HG02840 (cell line): ENCODE data around the gene STEAP1B.
"Not testable (repeated sequence)": the region's sequence is repeated elsewhere in the genome, so short reads cannot be mapped to it uniquely, and the experiment has no call there.

ENCODE experiments used
- ATAC-seq: cut with Tn5 transposase; IDR thresholded peaks from one replicate; pipeline ENCODE4 v1.9.1; 2021; ENCODE audit warnings: mild to moderate bottlenecking, moderate library complexity, moderate number of reproducible peaks; ENCODE audit not compliant: unreplicated experiment, low FRiP score

The STEAP1B gene

DNA sequence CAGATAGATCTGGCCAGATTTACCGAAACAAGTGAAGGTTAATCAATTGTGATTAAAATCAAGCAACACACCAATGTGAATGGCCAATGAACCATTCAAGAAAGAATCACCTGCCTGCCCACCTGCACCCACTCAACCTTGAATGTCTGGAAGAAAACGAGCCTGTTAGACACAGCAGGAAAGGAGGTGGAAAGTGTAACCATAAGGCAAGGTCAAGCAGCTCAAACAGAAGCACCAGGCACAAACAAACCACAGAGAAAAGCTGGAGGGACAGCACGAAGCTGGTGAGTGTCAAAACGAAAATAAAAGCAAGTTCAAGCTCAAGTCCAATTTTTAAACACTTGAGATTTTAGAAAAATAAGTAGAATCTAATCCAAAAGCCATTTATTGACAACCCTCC, 64.9 kb downstream of the STEAP1B start:
- peak; percentile 70 for ATAC-seq

DNA sequence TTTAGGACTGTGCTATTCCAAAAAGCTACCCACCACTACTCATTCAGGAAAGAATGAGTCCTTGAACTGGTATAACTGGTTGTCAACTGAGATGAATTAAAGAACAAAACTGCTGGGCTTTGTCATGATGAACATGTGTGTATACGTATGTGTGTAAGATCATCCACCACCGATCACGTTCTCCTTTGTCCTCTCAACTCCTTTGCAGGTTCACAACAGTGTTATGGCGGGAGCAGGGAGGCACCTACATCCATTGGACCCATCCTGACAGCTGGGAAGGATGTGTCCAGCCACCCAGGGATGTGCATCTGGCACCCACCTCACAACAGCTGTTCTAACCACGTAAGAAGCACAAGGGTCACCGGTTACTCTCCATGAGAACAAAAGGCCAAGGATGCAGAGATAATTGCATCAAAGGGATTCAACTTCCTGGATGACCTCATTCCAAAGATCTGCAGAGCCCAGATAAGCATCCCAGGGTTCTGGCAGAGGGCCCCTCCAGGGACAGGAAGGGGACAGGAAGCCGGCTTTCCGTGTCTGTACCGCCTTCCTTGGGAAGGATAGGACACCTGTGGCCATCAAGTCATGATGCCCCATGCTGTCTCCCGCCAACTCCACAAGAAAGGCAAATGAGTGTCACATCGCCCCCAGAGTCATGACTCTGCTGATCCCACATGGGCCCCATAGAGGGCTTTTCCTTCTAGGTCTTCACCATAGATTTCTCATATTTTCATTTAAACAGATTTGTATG, 66.1 kb downstream of the STEAP1B start:
- ATAC-seq = no peak

DNA sequence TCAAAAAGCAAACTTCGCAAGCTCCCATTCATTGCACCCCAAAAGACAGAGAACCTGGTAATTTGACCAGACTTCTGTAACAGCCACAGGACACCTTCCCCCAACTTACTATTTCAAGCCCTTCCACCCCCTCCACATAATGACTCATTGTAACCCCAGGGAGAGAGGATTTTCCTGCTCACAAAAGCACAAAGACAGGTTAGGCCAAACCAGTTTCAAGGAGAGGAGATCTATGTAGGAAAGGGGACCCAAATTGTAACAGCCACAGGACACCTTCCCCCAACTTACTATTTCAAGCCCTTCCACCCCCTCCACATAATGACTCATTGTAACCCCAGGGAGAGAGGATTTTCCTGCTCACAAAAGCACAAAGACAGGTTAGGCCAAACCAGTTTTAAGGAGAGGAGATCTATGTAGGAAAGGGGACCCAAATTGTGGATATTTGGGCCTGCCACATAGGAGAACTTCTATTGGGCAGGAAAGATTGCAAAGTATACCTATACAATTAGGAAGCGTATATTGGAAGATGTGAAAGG, 66.8 kb downstream of the STEAP1B start:
- not testable (repeated sequence) for ATAC-seq

DNA sequence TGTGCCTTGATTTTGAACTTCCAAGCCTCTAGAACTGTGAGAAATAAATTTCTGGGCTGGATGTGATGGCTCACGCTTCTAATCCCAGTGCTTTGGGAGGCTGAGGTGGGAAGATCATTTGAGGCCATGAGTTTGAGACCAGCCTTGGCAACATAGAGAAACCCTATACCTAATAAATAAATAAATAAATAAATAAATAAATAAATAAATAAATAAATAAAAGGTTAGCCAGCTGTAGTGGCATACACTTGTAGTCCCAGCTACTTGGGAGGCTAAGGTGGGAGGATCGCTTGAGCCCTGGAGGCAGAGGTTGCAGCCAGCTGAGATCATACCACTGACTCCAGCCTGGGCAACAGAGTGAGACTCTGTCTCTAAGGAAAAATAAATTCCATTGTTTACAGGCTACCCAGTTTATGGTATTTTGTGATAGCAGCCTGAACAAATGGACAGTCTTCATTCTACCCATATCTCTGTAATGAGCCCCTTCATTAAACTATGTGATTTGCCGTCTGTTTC, 67.7 kb downstream of the STEAP1B start:
- ATAC-seq = no peak

DNA sequence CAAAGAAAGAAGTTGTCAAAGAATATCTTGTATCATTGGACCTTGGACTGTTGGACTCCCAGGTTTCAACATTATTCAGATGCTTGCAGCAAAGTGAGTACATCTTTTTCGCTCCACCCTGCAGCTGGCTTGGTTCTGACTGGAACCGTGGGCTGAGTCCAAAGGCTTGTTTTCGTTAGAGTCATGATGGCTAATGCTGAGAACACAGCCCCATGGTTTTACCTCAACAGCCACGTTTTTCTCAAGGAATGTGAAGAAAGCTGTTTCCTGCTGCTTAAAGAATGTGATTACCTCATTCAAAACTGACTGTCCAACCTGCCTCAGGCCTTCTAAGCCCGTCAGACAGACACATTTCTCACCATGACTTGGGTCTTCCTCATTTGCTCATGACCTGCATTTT, 69.5 kb downstream of the STEAP1B start:
- no peak for ATAC-seq

DNA sequence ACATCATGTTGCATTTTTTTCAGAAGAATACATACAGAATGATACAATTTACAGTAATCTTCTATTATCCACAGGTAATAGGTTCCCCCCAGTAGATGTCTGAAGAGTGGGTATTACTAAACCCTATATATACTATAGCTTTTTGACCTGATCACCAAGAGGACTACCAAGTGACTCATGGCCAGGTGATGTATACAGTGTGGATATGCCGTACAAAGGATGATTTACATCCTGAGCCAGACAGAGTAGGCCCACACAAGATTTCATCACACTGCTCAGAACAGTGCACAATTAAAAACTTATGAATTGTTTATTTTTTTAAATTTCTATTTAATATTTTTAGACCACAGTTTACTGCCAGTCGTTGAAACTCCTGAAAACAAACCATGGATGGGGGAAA, 70.6 kb downstream of the STEAP1B start:
- ATAC-seq = no peak

DNA sequence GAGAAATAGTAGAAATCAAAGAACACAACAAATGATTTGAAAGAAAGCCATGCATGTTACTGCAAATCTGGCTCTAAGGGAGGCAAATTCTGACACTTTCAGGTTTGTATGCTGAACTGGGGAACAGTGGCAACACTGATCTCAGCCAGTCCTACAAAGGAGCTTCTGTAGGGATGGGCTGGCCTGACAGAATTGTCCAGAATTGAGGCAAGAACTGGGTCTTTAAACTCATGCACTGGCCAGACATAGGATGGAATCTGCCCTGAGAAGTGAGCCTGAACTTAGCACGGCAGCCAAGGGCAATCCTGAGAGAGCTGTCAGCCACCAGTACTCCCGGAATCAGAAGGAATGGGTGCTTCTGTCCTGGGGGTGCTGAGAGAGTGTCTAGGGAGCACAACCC, 72.1 kb downstream of the STEAP1B start:
- no peak for ATAC-seq

DNA sequence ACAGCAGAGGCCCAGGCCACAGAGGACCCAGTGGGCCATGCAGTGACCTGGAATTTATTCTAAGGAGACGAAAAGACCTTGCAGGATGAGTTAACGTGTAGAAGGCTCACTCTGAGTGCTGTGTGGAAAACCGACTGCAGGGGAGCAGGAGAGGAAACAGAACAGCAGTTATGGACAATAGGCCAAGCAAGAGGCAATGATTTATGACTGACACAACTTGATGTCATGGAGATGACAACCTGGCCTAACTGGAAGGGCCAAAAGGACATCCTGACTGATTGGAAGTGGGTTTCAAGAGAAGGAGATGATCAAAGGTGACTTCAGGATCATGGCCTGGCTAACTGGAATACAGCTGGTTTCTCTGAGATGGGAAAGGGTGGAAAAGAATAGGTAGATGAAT, 72.9 kb downstream of the STEAP1B start:
- no peak for ATAC-seq

DNA sequence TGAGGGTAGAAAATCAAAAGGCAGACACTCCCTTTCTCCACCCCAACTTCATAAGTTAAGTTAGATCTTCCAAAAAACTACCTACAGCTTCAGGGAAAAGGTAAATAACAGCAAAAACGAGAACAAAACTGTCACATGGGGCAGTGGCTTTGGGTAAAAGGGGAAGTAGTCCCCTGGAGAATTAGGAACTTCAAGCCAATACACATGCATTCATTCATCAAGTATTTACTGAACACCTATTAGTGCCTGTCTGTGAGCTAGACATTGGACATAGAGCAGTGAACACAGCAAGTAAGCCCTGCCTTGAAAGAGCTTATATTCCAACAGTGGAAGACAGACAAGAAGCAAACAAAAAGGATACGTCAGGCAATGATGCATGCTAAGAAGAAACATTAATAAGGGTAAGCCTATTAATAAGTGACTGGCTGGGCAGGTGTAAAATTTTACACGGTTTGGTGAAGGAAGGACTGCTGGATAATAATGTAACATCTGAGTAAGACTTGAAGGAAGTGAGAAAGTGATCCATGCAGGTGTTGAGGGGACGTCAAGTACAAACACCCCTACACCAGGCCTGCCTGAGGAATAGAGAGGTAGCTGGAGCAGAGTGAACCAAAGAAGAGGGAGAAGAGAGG, 73.4 kb downstream of the STEAP1B start:
- ATAC-seq = no peak

DNA sequence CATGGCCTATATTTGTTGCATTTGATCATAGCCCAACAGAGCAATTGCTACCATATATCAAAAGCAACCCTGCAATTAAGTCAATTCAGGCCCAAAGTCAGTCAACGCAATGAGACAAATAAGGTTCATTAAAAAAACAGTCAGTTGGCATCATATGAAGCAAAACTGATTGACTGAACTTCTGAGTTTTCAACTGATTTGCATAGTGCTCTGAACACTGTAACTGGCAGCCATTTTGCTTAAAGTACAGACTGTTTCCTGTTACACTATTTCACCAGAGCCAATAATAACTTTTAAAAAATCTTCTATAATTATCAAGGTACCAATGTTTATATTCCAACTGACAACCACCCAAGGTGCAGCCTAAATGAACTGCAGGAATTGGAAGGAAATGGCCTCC, 74.6 kb downstream of the STEAP1B start:
- ATAC-seq = no peak

DNA sequence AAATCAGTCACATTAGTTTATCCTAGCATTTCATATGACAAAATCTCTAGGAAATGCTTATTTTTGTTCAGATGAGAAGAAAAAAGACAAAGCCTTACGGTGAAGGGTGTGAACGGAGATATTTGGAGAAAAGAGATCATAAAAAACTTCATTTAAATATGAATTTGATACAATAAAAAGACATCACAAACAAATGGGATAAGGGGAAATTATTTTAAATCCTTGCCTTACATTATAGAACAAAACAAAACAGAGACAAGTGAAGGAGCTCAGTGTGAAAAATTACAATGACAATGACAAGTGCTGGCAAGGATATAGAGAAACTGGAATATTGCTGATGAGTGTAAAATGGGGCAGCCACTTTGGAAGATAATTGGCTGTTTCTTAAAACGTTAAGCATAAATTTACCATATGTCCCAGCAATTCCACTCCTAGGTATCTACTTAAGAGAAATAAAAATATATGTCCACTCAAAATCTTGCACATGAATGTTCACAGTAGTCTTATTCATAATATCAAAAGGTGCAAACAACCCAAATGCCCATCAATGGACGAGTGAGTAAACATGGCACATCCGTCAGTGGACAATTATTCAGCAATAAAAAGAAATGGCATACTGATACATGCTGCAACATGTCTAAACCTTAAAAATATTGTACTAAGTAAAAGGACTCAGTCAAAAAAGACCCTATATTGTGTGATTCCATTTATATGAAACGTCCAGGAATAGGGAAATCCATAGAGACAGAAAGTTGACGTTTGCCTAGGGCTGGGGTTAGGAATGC, 77.0 kb downstream of the STEAP1B start:
- no peak for ATAC-seq

DNA sequence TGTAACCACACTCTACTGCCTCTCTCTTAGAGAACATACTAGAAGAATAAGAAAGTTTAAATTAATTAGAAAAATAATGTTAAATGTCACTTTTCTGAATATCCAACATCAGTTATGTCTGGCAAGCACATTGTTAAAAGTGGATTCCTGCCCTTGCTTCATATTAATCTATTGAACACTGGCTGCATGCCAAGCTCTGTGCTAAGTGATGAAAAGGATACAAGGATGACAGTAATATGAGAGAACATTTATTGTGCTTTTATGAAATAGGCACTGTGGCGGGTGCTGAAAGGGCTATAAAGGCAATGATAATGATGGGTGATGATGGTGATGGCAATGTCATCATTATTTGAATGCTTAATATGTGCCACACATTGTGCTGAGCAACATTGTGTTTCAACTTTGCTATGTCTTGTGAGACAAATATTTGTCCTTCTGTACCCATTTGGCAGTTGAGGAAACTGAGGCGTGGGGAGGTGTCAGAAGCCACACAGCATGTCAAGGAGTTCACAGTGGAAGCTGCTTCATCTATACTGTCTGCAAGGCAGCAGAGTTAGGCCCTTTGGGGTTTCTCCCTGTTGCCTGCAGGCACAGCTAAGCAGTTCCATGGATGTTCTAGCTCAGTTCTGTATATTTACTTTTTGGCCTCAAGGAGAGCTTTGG, 78.9 kb downstream of the STEAP1B start:
- ATAC-seq = no peak

DNA sequence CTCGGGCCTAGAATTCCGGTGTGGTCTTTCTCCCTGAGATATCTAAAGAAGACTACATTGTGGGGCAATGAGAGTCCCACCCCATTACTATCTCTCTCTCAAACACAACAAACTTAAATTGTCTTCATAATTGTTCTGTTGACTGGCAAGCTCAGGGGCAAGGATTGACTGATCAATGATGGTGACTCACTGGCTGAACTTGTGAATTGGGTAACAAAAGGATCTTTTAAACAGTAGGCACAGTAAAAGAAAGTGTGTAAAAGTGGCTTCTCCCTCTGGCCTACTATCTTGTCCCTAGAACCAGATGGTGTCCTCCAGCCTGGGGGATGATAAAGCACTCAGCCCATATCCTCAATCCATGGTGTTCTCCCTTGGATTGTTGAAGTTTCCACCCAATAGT, 80.0 kb downstream of the STEAP1B start:
- ATAC-seq = no peak

DNA sequence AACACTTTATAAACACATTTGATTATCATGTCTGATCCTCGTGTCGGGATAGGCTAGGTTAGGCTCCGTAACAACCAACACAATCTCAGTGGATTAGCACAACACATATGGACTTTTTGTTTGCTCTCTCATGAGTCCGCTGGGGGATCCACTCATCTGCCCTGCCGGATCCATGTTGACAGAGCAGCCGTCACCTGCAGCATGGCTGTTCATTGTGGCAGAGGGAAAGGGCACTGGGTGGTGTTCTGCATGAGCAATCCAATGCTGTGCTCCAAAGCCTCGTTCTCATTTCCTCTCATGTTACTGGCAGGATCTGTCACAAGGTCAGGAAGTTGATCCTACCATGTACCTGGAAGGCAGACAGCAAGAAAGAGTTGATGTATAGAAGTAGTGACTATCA, 80.5 kb downstream of the STEAP1B start:
- ATAC-seq = no peak

DNA sequence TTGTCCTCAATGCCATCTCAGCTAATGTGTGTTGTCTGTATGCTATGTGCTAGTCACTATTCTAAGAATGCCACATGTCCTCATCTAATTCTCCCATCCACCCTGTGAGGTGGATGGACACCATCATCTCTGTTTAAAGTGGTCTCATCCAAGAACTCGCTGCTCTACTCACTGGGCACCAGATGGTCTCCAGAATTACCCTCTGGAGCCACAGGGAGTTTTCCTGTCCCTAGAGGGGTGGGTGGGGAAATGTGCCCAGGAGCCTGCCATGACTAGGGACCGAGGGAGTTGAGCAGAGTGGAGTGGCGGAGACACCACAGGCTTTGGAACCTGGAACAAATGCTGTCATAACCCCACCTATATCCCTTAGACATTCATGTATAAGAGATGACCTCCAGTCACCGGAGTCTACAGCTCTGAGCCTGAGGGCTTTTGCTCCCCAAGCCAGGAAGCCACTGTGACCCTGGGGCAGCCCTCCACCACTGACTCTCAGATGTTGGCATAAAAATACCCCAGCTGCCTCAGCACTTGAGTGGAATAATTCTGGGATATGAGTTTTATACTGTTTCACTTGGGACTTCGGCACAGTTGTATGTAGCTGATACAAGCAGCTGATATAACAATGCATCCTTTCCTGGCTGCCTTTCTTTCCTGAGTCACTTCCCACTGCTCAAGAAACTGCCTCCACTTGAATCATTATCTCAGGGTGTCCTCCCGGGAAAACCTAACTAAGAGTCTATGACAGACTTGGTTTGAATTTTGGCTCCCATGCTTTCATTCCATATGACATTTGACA, 81.5 kb downstream of the STEAP1B start:
- ATAC-seq = no peak

DNA sequence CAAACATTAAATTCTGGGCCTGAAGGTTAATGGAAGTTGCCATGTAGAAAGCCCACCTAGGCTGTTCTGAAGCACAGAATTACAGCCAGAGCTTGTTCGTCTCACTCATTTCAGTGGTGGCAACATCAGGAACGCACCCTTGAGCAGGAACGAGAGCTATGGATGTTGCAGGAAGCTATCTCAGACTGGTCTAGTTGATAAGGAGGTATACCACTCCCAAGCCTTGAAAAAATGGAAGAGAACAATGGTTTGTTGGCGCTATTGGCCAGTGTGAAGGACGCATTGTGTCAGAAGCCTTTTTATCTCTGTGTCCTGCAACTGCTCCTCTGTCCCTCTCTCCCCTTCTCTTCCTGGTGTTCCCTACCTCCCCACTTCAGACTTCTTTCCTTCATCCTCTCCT, 82.1 kb downstream of the STEAP1B start:
- no peak for ATAC-seq

DNA sequence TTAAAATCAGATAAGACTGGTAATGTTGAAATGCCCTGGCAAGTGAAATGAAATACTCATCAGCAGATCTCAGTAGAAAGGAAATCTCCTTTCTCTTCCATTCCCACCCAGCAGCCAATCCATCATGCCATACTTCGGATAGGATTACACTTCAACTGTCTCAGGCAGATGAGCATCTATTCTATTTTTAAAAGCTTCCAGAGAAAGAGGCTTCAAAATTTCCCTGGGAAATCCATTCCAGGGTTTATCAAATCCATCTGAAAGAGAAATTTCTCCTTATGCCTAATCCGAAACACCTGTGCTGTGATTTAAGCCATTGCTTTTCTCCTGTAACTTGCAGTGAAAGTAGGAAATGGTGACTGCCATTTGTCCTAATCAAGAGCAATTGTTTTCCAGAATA, 82.6 kb downstream of the STEAP1B start:
- ATAC-seq = no peak

DNA sequence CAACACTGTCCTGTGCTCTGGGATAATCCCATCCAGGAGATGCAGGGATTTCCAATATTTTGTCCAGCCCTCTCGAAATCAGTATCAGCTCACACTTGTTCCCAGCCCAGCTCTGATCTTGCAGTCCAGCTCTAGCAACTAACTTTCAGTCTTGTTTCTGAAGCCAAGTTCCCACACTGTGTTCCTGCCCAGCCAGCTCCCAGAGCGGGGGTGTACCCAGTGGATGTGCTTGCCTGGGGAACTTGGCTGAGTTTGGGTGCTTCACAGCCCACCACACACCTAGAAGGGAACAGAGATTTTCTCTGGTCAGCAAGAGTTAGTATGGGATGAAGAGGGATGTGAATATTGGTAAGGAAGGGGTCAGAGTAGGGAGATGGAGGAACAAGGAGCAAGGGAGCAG, 85.6 kb downstream of the STEAP1B start:
- no peak for ATAC-seq

DNA sequence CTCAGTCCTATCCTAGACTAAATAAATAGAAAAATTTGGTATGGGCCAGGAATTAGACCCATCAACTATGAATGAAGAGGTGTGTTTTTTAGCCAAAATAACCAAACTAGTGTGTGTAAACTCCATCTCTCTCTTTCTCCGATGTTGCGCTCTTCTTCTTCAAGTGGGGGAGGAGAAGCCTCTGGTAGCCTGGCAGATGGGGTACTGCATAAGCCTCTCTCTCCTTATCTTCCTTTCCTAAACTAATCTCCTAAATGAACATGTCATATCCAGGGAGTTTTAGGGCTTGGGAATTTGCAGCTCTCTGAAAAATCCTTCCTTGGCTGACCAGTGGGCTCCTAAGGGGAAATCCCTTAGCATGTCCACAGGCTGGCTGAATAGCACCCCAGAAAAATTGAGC, 86.8 kb downstream of the STEAP1B start:
- no peak for ATAC-seq
